ENCODE data around the gene TRAP1. TPM values are rescaled to one million over a fixed set of nuclear protein-coding genes. Genes with fewer than 3 reads are reported as not detected.

The TRAP1 gene
- total RNA-seq, 1 experiment from 2014 or later, result 416 TPM

GRCh38 chr16:3736116-3736515 lies 18.8 kb upstream of the TRAP1 start:
- Histone ChIP-seq H3K79me2 (ENCODE audit: insufficient read depth, low read length) (no peaks in the 10 kb centered on the region), H3K27me3 (ENCODE audit: insufficient read depth, low read length) (no peaks in the 10 kb centered on the region), H4K20me1 (ENCODE audit: insufficient read depth) (no peaks in the 10 kb centered on the region), H3K27ac (ENCODE audit: low read depth, low read length) (no peak overlapping the region), H3K36me3 (ENCODE audit: control insufficient read depth in 1 of 2, insufficient read depth in 2 of 2, low read length in 2 of 2) (peaks cover 25 to 35% of the 10 kb centered on the region in 2 experiments; a peak in 3 of 4 replicates), H3K4me3 (replicated peaks in 1 of 2; ENCODE audit: low read depth in 1 of 2, low read length in 2 of 2) (no peak overlapping the region), H3K9me3 (ENCODE audit: control insufficient read depth in 1 of 2, insufficient read depth in 1 of 2, low read depth in 1 of 2, low read length in 2 of 2) (no peaks in the 10 kb centered on the region), H3K4me1 (ENCODE audit: control insufficient read depth in 1 of 2, insufficient read depth in 2 of 2, low read length in 2 of 2) (no peaks in the 10 kb centered on the region), H3K9me2 (ENCODE audit: insufficient read depth) (no peaks in the 10 kb centered on the region), H2AFZ (ENCODE audit: low read depth, low read length, poor library complexity, severe bottlenecking) (no peak overlapping the region), H3K4me2 (ENCODE audit: low read length) (no peak overlapping the region), H3K9ac (ENCODE audit: low read length) (no peak overlapping the region)
- BruUV-seq (replicated peaks), result no TSS peak
- TF ChIP-seq EZH2phosphoT487 (IDR thresholded peaks at IDR 0.05; ENCODE audit: borderline replicate concordance) (no peak), ZNF274 (IDR thresholded peaks at IDR 0.05; ENCODE audit: low read depth, low read length) (no peak), CEBPB (IDR thresholded peaks at IDR 0.05; ENCODE audit: low read depth) (no peak), JUND (IDR thresholded peaks at IDR 0.05) (no peak), POLR2A (IDR thresholded peaks at IDR 0.05; ENCODE audit: borderline replicate concordance, extremely low read depth, insufficient read depth, insufficient read length) (no peak), EGR1 (IDR thresholded peaks at IDR 0.05; ENCODE audit: low read depth) (no peak), ZFX (IDR thresholded peaks at IDR 0.05) (no peak), SIN3A (IDR thresholded peaks at IDR 0.05; ENCODE audit: low read depth) (no peak), CTCF (IDR thresholded peaks at IDR 0.05 in 2 of 3, conservative IDR thresholded peaks at IDR 0.05 in 1 of 3; ENCODE audit: borderline replicate concordance in 1 of 3, insufficient read depth in 1 of 3, low read depth in 2 of 3, low read length in 2 of 3) (no peak), SRF (IDR thresholded peaks at IDR 0.05; ENCODE audit: low read depth) (no peak), YY1 (IDR thresholded peaks at IDR 0.05; ENCODE audit: extremely low read depth, insufficient replicate concordance, low read depth, low read length) (no peak)
- intact Hi-C loops (cut with micrococcal nuclease), result no loop called here
- POLR2A ChIA-PET, result no interaction called here
- RAD21 ChIA-PET (ENCODE audit: low non-redundant PET in 1 of 2, low total read pairs in 2 of 2, uncharacterized antibody in 2 of 2, unreplicated experiment in 2 of 2), result no interaction called here
- CTCF ChIA-PET, result no interaction called here
- DNase-seq (ENCODE audit: low read depth, low spot score), result no peak
- ATAC-seq, result no peak
